GM12891 (cell line): ENCODE results near the gene NANS.
"Not testable (repeated sequence)": the region's sequence is repeated elsewhere in the genome, so short reads cannot be mapped to it uniquely, and the experiment has no call there.

Experiments used
- DNase-seq: peaks from one replicate; pipeline ENCODE4 v3.0.0; 2011; ENCODE audit warnings: low spot score; ENCODE audit not compliant: insufficient read length
- FAIRE-seq: peaks from 2 replicates; lab custom pipeline; 2011; peaks lifted over from hg19 to GRCh38; lab: Jason Lieb, UNC
- PAX5 ChIP-seq: IDR thresholded peaks from 2 replicates; pipeline ENCODE4 v1.6.1; 2011; ENCODE audit warnings: low read length, moderate library complexity, mild to moderate bottlenecking; ENCODE audit not compliant: insufficient read depth, severe bottlenecking
- POLR2A ChIP-seq: IDR thresholded peaks from 2 replicates; pipeline ENCODE4 v1.6.1; 2011; ENCODE audit warnings: low read depth, low read length, control low read depth
- POLR2AphosphoS5 ChIP-seq: IDR thresholded peaks from 2 replicates; pipeline ENCODE4 v1.6.1; 2011; ENCODE audit warnings: low read depth, low read length, control low read depth
- POU2F2 ChIP-seq: IDR thresholded peaks from 2 replicates; pipeline ENCODE4 v1.6.1; 2011; ENCODE audit warnings: low read depth, mild to moderate bottlenecking, control low read depth, low read length, moderate library complexity
- SPI1 ChIP-seq: IDR thresholded peaks from 2 replicates; pipeline ENCODE4 v1.6.1; 2011; ENCODE audit warnings: low read depth, low read length, control low read depth
- TAF1 ChIP-seq: IDR thresholded peaks from 2 replicates; pipeline ENCODE4 v1.6.1; 2011; ENCODE audit warnings: low read depth, low read length, control low read depth

The NANS gene

GRCh38 chr9:98084396-98084795 is 27.9 kb downstream of the NANS start:
- no peak for TF ChIP-seq SPI1
- no peak for TF ChIP-seq TAF1
- no peak; the same call in 1 of the 2 replicates for TF ChIP-seq POLR2A
- TF ChIP-seq POU2F2, result no peak
- no peak for TF ChIP-seq PAX5
- no peak for TF ChIP-seq POLR2AphosphoS5
- FAIRE-seq, result no peak
- no peak for DNase-seq

GRCh38 chr9:98085058-98085457 is 28.5 kb downstream of the NANS start:
- FAIRE-seq (no peak), DNase-seq (no peak)
- TF ChIP-seq POLR2A (no peak), PAX5 (no peak), POU2F2 (no peak), SPI1 (no peak), POLR2AphosphoS5 (no peak), TAF1 (no peak)

- FAIRE-seq, result no peak
- TF ChIP-seq TAF1 (no peak), SPI1 (no peak), POLR2AphosphoS5 (no peak), PAX5 (no peak), POU2F2 (no peak), POLR2A (no peak)
- DNase-seq, result no peak
Observed at GRCh38 chr9:98085944-98086343, 29.4 kb downstream of the NANS start.

- FAIRE-seq (no peak), DNase-seq (no peak)
- TF ChIP-seq POLR2A (no peak), POU2F2 (no peak), POLR2AphosphoS5 (no peak), SPI1 (no peak), TAF1 (no peak), PAX5 (no peak)
Observed at GRCh38 chr9:98086461-98086860, 29.9 kb downstream of the NANS start.

GRCh38 chr9:98087420-98088354 is 31.2 kb downstream of the NANS start:
- FAIRE-seq, result no peak
- TF ChIP-seq TAF1 (no peak), POLR2A (no peak), PAX5 (no peak), POLR2AphosphoS5 (no peak), POU2F2 (no peak), SPI1 (no peak)
- DNase-seq, result no peak

GRCh38 chr9:98090674-98091073 is 34.1 kb downstream of the NANS start:
- DNase-seq, result not testable (repeated sequence)

GRCh38 chr9:98091735-98092612 is 35.4 kb downstream of the NANS start:
- no peak for TF ChIP-seq TAF1
- TF ChIP-seq POLR2AphosphoS5, result no peak
- TF ChIP-seq PAX5, result no peak
- DNase-seq (no peak), FAIRE-seq (no peak)

More at GRCh38 chr9:98090674-98091073, 34.1 kb downstream of the NANS start:
- not testable (repeated sequence) for FAIRE-seq

GRCh38 chr9:98092613-98092931 is 36.0 kb downstream of the NANS start:
- FAIRE-seq (no peak), DNase-seq (no peak)
- TF ChIP-seq POU2F2 (no peak), SPI1 (no peak), POLR2A (no peak), TAF1 (no peak), POLR2AphosphoS5 (no peak), PAX5 (no peak)

GRCh38 chr9:98094316-98094715 is 37.8 kb downstream of the NANS start:
- no peak for DNase-seq
- TF ChIP-seq POLR2A (no peak), POLR2AphosphoS5 (no peak), POU2F2 (no peak), PAX5 (no peak), TAF1 (no peak), SPI1 (no peak)
- no peak for FAIRE-seq
